Psoas muscle (tissue), 8 donors: Measurements from ENCODE around the gene TSPAN5. TPM values are rescaled to one million over a fixed set of nuclear protein-coding genes. Genes with fewer than 3 reads are reported as not detected.

Source experiments
- ATAC-seq, 4 donors: fragments of 200-7000 bp; cut with Tn5 transposase; one replicate each; pipeline ENCODE4 v1.9.1; 2020; ENCODE audit warnings: moderate library complexity in 3 of 4, mild to moderate bottlenecking in 2 of 4
- DNase-seq, 2 donors: peaks; one replicate each; pipeline ENCODE4 v3.0.0-alpha.2; 2020
- H3K27ac ChIP-seq: fragments of 200-600 bp; one replicate; pipeline ENCODE4 v1.8.0; 2022
- H3K27me3 ChIP-seq, 3 donors: fragments of 200-600 bp in 1 of 3; one replicate each; pipeline versions ENCODE4 v1.6.1 to v1.8.0; 2013 to 2022; ENCODE audit warnings: low read length in 2 of 3, mild to moderate bottlenecking in 2 of 3, moderate library complexity in 1 of 3; ENCODE audit not compliant: insufficient read depth in 3 of 3
- H3K36me3 ChIP-seq, 2 donors: fragments of 200-600 bp in 1 of 2; one replicate each; pipeline versions ENCODE4 v1.6.1 to v1.8.0; 2013 to 2022; ENCODE audit warnings: low read depth in 1 of 2, mild to moderate bottlenecking in 1 of 2, moderate library complexity in 1 of 2; ENCODE audit not compliant: insufficient read depth in 1 of 2
- H3K4me1 ChIP-seq: fragments of 200-600 bp; one replicate; pipeline ENCODE4 v1.8.0; 2022
- H3K4me3 ChIP-seq: fragments of 200-600 bp; one replicate; pipeline ENCODE4 v1.8.0; 2022; ENCODE audit warnings: mild to moderate bottlenecking
- H3K9me3 ChIP-seq: fragments of 200-600 bp; one replicate; pipeline ENCODE4 v1.8.0; 2022
- CTCF ChIP-seq: fragments of 200-600 bp; IDR thresholded peaks from one replicate; pipeline ENCODE4 v1.8.0; 2022; ENCODE audit warnings: antibody characterized with exemption
- WGBS, 3 donors: extraction: QIAGEN DNeasy Blood & Tissue Kit; methylation state at CpG; one replicate each; pipeline versions ENCODE4 v1.1.6 to v1.1.7; 2013; 5-methylcytosine and 5-hydroxymethylcytosine counted together
- intact Hi-C, 2 donors: fragments of 100-400 bp; cut with DNase I; formaldehyde crosslinking; loops; one replicate each; pipeline versions ENCODE4 v1.11.0 to v1.14.2; 2022
- polyA plus RNA-seq, 3 donors: library from polyadenylated mRNA; stranded (reverse); fragments of 200-250 nt; gene quantifications; one replicate each; pipeline ENCODE4 v1.2.3, GENCODE V29; 2013
- total RNA-seq, 4 donors: library from RNA; stranded (reverse); fragmentation: NEBNext Ultra II Directional in 2 of 4; extraction: Animal tissue kit (Norgen Biotek cat#: 25700) in 2 of 4; gene quantifications; one replicate each; pipeline versions ENCODE4 v1.2.1 to v1.2.4, GENCODE V29; 2021 to 2023
- donor health status: healthy with polysubstance abuse.
- donor health status: DM: no; HTN: no; CAD: no; lungs with moderate emphysema.
- donor health status: Bipolar disorder and iron deficiency.
- donor health status: healthy.
- donor health status: DM: yes; HTN: yes; CAD: no.
- donor health status: DM: no; HTN: no; CAD: no.
- donor health status: DM: no; HTN: no; CAD: no.
- donor health status: DM: yes; HTN: yes; CAD: no.

Gene TSPAN5
- total and polyA plus RNA-seq, 7 donors, result 0.63 to 7.3 (median 3.8) TPM

GRCh38 chr4:98505992-98506391, 152.4 kb downstream of the TSPAN5 start:
- TF ChIP-seq CTCF, result no peak
- H3K27me3 ChIP-seq, result no peaks in the 10 kb centered on the region
- no peak overlapping the region for H3K4me3 ChIP-seq
- no peak for DNase-seq
- H3K36me3 ChIP-seq, result no peaks in the 10 kb centered on the region
- no peaks in the 10 kb centered on the region for H3K4me1 ChIP-seq
- H3K9me3 ChIP-seq, result no peaks in the 10 kb centered on the region
- no peak overlapping the region for H3K27ac ChIP-seq
- 44 to 61% (median 55%) methylated on average over 1 of the region's 1 CpG for WGBS, 3 donors
- intact Hi-C loops, result no loop called here
- ATAC-seq, result no peak

- no peak overlapping the region for H3K4me3 ChIP-seq
- no peaks in the 10 kb centered on the region for H3K4me1 ChIP-seq
- H3K27ac ChIP-seq, result no peak overlapping the region
- no peaks in the 10 kb centered on the region for H3K27me3 ChIP-seq
- no peak for DNase-seq
- H3K36me3 ChIP-seq, result no peaks in the 10 kb centered on the region
- intact Hi-C loops, result no loop called here
- WGBS, 3 donors, result 96 to 98% (median 98%) methylated on average over 2 of the region's 2 CpGs
- TF ChIP-seq CTCF, result no peak
- H3K9me3 ChIP-seq, result no peaks in the 10 kb centered on the region
- no peak for ATAC-seq
Measured at GRCh38 chr4:98504091-98504490, 154.3 kb downstream of the TSPAN5 start.

- no peaks in the 10 kb centered on the region for H3K4me1 ChIP-seq
- intact Hi-C loops, result no loop called here
- no peaks in the 10 kb centered on the region for H3K36me3 ChIP-seq
- H3K9me3 ChIP-seq, result no peaks in the 10 kb centered on the region
- H3K4me3 ChIP-seq, result no peak overlapping the region
- no peak for TF ChIP-seq CTCF
- no peak for ATAC-seq
- H3K27ac ChIP-seq, result no peak overlapping the region
- no peaks in the 10 kb centered on the region for H3K27me3 ChIP-seq
- no peak for DNase-seq
Measured at GRCh38 chr4:98503676-98504075, 154.7 kb downstream of the TSPAN5 start.

GRCh38 chr4:98502624-98503023, 155.8 kb downstream of the TSPAN5 start:
- H3K4me3 ChIP-seq, result no peak overlapping the region
- no peak for DNase-seq

More at GRCh38 chr4:98502624-98503023, 155.8 kb downstream of the TSPAN5 start:
- intact Hi-C loops, result no loop called here
- Histone ChIP-seq H3K27ac (no peak overlapping the region), H3K4me1 (no peaks in the 10 kb centered on the region), H3K36me3 (no peaks in the 10 kb centered on the region), H3K27me3 (no peaks in the 10 kb centered on the region), H3K9me3 (no peaks in the 10 kb centered on the region)
- WGBS, 3 donors, result 96 to 100% (median 100%) methylated on average over 1 of the region's 1 CpG
- TF ChIP-seq CTCF, result no peak
- no peak for ATAC-seq
